WERI-Rb-1 (cell line): ENCODE data around the gene OSBPL7.

Source experiments
- DNase-seq: peaks from one replicate; pipeline ENCODE4 v3.0.0-alpha.2; 2020
- H3K27ac ChIP-seq: fragments of 250-450 bp; sonication (Bioruptor Pico); 2 replicates; pipeline ENCODE4 v1.5.1; 2020; ENCODE audit warnings: mild to moderate bottlenecking, moderate library complexity
- H3K27me3 ChIP-seq: fragments of 250-450 bp; sonication (Bioruptor Pico); 2 replicates; pipeline ENCODE4 v1.5.1; 2021; ENCODE audit warnings: mild to moderate bottlenecking, low read depth, moderate library complexity; ENCODE audit not compliant: insufficient read depth, severe bottlenecking
- H3K36me3 ChIP-seq: fragments of 250-450 bp; sonication (Bioruptor Pico); 2 replicates; pipeline ENCODE4 v1.5.1; 2020; ENCODE audit warnings: mild to moderate bottlenecking, moderate library complexity
- H3K4me3 ChIP-seq: 2 replicates; pipeline ENCODE4 v1.5.1; 2011; ENCODE audit warnings: low read depth, mild to moderate bottlenecking, control low read depth, low read length
- H3K9me3 ChIP-seq: fragments of 250-450 bp; sonication (Bioruptor Pico); 2 replicates; pipeline ENCODE4 v1.5.1; 2021; ENCODE audit warnings: mild to moderate bottlenecking, moderate library complexity; ENCODE audit not compliant: severe bottlenecking
- TF ChIP-seq, protein P1 (sequence below): IDR thresholded peaks from 2 replicates; pipeline ENCODE4 v1.5.1; 2011; ENCODE audit warnings: low read depth, mild to moderate bottlenecking, control low read depth, inconsistent platforms, low read length

The OSBPL7 gene

GRCh38 chr17:47757386-47757785, 64.2 kb downstream of the OSBPL7 start:
- no peak overlapping the region for H3K27ac ChIP-seq
- no peak overlapping the region for H3K4me3 ChIP-seq
- H3K27me3 ChIP-seq = peaks cover 14% of the 10 kb centered on the region
- no peaks in the 10 kb centered on the region for H3K36me3 ChIP-seq
- peaks cover 30% of the 10 kb centered on the region for H3K9me3 ChIP-seq
- TF ChIP-seq, protein P1, sequence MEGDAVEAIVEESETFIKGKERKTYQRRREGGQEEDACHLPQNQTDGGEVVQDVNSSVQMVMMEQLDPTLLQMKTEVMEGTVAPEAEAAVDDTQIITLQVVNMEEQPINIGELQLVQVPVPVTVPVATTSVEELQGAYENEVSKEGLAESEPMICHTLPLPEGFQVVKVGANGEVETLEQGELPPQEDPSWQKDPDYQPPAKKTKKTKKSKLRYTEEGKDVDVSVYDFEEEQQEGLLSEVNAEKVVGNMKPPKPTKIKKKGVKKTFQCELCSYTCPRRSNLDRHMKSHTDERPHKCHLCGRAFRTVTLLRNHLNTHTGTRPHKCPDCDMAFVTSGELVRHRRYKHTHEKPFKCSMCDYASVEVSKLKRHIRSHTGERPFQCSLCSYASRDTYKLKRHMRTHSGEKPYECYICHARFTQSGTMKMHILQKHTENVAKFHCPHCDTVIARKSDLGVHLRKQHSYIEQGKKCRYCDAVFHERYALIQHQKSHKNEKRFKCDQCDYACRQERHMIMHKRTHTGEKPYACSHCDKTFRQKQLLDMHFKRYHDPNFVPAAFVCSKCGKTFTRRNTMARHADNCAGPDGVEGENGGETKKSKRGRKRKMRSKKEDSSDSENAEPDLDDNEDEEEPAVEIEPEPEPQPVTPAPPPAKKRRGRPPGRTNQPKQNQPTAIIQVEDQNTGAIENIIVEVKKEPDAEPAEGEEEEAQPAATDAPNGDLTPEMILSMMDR = no peak
- DNase-seq = no peak
